Amniotic epithelial cell (primary cell): Measurements from ENCODE around the gene RELA.
"Not testable (repeated sequence)": the region's sequence is repeated elsewhere in the genome, so short reads cannot be mapped to it uniquely, and the experiment has no call there.

Source experiments
- DNase-seq: peaks from one replicate; pipeline ENCODE4 v3.0.0-alpha.2; 2010; ENCODE audit warnings: low read depth

RELA gene

DNA sequence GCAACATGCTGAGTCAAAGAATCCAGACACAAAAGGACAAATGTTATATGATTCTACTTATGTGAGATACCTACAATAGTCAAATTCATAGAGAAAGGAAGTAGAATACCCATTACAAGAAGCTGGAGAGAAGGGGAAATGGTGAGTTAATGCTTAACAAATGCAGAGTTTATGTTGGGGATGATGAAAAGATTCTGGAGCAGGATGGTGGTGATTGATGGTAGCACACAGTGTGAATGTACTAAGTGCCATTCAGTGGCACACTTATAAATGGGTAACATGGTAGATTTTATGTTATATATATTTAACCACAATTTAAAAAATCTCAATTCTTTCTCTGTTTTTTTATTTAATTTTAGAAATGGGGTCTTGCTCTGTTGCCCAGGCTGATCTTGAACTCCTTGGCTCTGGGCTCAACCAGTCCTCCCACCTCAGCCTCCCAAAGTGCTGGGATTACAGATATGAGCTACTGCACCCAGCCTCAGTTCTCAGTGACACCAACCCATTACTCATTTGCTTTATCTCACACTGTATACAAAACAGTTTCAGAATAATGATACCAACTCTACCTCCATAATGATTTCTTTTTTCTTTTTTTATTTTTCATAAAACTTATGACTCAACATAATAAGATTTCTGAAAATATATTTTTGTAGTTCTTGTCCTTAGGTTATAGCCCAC, 9.6 kb upstream of the RELA start:
- no peak for DNase-seq

DNA sequence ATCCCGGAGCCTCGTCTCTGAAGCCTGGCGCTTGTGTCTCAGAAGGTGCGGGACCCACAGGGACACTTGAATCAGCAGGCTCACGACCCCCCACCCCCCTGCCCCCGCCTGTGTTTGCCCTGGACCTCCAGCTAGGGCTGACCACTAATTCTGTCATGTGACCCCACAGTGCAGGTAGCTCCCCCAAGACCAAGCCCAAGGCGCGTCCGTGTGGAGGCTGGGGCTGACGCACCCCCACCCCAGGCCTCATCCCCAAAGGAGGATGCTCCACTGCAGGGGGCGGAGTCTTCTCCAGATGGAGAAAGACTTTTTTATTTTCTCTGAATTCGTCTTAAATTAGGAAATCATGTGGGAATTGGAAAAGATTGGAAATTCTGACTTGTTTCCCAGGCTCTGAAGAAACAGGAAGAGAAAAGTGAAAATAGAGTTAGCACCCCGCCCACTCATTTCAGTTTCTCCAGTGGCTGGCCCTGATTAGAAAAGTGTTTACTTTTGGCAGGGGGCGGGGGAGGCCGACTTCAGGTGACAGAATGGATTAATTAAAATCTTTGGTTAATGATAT, 1.0 kb upstream of the RELA start:
- DNase-seq, result peak; percentile 57

DNA sequence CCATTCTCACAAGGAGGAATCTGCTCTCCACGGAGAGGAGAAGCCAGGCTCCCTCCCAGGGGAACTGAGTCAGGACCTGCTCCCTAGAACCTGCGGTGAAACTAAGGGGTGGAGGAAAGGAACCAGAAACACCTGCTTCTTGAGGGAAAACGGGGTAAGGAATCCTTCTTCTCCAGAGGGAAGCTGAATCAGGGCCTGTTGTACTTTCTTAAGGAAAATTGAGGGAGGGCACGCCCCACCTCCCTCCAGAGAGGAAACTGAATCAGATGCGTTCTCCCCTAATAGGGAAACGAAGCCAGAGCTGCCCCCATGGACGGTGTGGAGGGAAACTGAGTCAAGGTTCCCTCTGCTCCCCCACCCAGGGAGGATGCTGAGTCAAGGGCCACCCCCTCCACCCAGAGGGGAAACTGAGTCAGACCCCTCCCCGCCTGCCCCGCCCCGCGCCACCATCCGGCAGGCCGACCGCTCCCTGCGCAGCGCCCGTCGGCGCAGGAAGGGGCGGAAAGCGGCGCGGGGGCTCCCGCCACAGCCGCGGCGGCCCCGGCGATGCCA, 393 bp downstream of the RELA start:
- no peak for DNase-seq

DNA sequence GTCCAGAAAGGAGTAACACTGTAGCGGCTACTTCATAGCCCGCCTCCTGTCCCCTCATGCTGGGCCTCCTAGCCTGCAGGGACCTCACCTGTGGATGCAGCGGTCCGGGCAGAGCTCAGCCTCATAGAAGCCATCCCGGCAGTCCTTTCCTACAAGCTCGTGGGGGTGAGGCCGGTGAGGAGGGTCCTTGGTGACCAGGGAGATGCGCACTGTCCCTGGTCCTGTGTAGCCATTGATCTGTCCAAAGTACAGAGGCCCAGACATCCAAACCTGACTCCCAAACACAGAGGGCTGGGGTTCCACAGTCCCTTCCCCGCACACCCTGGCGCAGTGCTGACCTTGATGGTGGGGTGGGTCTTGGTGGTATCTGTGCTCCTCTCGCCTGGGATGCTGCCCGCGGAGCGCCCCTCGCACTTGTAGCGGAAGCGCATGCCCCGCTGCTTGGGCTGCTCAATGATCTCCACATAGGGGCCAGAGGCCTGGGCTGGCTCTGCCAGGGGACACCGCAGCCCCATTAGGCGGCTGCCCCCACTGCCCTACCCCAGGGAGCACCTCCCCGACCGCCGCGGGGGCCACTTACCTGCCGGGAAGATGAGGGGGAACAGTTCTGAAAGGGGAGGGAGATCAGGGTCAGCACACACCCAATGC, 993 bp downstream of the RELA start:
- no peak for DNase-seq

DNA sequence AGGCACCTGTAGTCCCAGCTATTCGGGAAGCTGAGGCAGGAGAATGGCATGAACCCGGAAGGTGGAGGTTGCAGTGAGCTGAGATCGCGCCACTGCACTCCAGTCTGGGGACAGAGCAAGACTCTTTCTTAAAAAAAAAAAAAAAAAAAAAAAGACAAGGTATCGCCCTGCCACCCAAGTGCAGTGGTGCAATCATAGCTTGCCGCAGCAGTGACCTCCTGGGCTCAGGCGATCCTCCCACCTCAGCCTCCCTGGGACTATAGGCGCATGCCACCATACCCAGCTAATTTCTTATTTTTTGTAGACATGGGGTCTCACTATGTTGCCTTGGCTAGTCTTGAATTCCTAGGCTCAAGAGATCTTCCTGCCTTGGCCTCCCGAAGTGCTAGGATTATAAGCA, 1.8 kb downstream of the RELA start:
- DNase-seq, result not testable (repeated sequence)

DNA sequence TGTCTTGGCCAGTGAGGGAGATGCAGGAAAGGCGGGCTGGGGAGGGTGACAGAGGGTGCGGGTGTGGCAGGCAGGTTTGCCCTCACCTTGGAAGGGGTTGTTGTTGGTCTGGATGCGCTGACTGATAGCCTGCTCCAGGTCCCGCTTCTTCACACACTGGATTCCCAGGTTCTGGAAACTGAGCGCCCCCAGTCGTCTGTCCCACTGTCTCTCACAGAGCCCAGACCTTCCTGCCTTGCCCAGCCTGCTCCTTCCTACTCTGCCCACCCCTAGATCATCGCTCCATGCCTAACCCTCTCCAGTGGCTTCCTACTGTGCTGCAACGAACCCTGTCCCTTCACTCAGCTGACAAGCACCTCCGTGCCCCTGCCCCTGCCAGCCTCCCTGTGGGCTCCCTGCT, 2.7 kb downstream of the RELA start:
- DNase-seq, result no peak

DNA sequence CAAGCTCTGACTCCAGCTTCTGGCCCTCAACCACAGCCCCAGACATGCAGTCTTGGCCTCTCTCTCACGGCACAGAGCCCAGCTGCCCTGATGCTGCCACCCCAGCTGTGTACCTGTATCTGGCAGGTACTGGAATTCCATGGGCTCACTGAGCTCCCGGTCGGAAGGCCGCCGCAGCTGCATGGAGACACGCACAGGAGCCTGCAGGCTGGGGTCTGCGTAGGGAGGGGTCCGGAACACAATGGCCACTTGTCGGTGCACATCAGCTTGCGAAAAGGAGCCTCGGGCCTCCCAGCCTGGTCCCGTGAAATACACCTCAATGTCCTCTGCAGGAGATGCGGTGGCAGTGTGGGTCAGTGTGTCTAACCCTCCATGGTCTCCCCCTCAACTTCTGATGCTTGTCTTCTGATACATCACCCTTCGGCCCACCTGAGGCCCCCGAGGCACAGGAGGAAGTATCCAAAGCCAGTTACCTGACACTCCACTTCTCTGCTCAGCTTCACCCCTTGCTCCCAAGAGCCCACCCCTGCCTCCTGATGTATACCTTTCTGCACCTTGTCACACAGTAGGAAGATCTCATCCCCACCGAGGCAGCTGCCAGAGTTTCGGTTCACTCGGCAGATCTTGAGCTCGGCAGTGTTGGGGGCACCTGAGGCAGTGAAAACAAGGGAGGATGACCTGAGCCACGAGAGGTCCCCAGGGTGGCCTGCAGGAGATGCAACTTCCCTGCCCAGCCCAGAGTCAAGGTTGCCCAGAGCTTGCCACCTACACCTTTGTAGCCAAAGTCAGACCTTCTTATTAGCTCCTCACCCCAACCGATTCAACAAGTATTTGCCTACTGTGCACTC, 4.3 kb downstream of the RELA start:
- DNase-seq, result no peak

DNA sequence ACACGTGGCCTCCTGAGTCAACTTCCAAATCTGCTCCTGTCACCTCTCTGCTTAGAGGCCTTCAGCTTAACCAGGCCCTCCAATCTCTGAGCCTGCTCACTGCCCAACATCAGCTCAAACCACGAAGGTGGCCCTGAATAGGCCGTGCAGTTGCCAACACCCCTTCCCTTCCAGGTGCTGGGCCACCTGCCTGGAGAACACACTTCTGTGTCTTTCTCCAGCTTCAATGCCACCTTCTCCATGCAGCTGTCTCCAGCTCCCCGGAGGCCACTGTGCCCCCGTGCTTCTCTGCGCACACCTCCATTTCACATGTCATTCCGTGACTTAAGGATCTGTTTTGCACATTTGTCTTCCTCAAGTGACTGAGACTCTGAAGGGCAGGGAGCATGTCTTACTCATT, 5.3 kb downstream of the RELA start:
- DNase-seq, result no peak

DNA sequence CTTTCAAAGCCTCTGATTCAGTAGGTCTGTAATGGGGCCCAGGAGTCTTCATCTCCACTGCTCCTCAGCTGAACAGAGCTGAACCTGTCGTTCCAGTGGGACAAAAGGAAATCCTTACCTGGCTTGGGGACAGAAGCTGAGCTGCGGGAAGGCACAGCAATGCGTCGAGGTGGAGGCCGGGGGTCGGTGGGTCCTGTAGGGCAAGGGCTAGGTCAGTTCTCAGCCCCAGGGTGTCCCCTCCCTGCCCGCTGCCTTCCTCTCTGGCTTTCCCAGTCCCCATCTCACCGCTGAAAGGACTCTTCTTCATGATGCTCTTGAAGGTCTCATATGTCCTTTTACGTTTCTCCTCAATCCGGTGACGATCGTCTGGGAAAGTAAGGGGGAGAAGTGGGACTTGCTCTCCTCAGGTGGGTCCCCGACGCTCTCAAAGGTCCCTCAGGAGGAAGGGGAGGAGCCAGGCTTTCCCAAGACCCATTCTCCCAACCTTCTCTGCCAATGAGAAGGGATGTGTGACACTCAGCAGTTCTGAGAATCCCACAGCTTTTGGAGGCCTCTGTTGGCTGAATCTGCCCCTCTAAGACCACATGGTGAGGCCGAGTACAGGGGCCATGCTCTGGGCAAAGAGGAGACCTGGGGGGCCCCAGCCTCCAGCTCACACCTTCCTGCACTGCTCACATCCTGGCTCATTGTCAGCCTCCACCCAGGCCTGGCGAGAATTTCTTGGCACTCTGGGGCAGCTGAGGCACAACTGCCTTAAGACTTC, 7.0 kb downstream of the RELA start:
- DNase-seq, result no peak

DNA sequence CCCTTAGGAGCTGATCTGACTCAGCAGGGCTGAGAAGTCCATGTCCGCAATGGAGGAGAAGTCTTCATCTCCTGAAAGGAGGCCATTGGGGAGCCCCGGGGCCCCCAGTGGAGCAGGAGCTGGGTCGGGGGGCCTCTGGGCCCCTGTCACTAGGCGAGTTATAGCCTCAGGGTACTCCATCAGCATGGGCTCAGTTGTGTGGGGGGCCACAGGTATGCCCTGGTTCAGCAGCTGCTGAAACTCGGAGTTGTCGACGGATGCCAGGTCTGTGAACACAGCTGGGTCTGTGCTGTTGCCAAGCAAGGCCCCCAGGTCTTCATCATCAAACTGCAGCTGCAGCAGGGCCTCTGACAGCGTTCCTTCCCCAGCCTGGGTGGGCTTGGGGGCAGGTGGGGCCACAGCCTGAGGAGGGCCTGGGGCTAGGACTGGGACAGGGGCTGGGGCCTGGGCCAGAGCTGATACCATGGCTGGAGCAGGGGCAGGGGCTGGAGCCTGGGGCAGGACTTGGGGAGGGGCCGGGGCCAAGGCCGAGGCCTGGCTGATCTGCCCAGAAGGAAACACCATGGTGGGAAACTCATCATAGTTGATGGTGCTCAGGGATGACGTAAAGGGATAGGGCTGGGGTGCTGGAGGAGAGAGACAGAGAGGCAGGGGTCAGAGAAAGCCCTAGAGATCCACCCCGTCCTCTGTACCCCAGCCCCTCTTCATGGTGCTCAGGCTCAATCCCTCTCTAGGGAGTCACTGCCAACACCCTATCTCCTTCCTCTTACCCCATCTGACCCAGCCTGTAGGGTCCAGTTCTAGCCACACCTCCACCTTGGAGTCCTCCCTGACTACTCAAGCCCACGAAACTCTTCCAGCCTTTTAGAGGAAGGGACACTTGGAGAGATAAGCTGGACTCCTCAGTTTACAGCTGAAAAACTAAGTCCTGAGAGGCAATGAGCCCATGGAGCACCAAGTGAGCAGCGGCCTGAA, 8.1 kb downstream of the RELA start:
- DNase-seq, result no peak

DNA sequence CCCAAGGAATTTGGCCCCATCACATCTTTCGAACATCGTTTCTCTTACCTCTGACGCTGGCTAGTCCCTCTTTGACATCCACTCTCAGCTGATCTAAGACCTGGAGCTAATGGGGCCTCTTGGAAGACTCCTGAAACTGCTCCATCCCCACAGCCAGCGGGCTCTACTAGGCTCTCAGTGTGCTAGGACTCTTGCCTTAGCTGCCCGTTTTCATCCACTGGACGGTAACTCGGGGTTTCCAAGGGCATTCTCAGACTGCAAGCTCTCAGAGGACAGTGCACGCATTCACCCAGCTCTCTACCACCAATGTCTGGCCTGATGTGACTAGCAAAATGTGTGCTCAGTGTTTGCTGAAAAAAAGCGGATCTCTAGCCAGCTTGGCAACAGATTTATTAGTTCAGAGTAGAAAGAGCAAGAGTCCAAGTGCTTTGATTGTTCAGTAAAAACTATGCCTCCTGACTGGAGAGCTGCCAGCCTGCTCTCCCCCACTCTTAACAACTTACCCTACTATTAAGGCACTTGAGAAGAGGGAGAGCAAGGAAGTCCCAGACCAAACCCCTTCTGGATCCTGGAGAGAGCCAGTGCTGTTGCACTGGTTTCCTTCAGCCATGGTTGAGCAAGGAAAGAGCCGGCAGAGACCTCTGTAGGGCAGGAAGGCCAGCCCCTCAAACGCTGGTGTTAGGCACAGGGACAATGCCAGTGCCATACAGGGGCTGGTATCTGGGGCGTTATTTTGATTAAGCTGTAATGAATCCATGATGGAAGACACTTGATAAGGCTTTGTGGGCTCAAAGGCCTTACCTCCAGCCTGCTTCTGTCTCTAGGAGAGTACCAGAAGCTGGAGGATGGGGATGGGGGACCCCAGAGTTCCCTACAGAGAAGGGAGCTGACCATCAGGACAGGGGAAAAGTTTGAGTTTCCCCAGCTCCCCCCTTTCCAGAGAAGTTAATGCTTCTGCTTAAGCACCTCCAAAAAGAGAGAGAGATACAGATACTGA, 9.2 kb downstream of the RELA start:
- no peak for DNase-seq

DNA sequence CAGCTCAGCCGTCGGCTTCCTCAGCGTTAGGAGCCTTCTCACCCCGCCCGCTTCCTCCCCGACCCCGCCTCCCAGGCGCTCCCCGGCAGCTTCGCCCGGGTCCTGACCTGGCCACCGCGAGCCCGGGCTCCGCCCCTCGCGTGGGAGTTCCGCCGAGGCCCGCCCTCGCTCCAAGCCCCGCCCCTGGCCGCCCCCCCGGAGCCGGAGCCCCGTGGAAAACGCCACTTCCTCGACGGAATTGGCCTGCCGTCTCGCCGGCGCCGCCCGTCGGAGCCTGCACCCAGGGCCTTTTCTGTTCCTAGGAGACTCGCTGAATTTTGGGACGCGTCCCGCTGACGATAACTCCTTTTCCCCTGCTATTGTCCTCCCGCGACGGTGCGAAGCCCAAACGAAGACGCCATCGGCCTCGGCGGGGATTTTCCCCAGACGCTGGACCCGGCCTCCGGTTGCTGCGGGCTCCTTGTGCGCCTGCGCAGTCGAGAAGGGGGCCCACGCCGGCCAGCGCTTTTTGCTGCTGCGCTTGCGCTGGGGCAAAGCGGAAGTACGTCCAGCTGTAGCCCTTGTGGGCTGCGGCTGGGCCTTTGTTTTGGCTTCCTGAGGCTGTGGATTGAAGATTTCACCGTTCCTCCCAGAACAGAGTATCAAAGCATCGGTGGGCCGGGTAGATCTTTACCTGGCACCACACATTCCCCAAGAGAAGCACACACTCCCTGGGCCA, 10.0 kb downstream of the RELA start:
- peak; percentile 88 for DNase-seq

DNA sequence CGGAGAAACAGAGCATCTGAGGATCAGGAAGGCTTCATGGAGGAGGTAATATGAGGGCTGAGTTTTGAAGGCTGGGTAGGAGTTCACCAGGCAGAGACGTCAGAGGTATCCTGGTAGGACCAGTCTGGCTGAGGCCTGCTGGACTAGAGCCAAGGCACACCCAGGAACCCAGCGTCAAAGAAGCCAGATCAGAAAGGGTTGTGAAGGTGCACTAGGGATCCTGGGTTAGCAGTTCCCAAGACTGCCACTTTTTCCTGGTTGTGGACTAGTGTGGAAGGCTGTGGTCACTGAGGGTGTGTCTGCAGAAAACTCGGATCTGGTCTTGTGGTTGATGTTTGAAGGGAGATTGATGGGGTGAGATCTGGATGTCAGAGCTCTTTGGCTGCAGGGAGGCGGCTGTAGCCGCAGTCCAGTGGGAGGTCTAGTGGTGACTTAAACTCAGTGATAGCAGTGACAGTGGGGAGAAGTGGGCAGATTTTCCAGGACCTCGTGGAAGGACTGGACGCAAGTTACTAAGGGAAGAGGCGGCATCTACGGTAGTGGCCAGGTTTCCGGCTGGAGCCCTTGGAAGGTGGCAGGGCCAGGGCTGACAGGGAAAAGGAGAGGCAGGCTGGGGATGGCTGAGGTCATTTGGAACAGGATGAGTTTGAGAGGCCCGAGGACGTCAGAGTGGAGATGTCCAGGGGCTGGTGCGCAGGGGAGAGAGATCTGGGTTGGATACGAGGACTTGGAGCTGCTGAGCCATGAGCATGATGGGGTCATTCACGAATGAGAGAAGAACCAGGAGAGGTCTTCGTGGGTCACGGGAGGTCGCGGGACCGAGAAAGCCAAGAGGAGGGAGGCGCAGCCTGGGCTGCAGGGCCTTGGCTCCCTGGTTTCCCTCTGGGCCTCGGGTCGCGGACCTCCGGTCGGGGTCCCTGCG, 10.9 kb downstream of the RELA start:
- DNase-seq, result peak; percentile 70

DNA sequence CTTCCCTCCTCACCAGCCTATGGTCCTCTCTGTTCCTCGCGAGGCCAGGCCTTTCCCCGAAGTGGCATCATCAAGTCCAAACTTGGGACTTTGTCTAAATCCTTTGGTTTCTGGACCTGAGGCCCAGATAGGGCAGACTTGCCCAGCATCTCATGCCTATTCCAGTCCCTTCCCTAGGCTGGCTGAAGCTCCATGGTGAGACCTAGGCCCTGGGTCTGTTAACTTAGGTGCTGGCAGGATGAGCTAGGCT, 11.5 kb downstream of the RELA start:
- DNase-seq, result no peak

DNA sequence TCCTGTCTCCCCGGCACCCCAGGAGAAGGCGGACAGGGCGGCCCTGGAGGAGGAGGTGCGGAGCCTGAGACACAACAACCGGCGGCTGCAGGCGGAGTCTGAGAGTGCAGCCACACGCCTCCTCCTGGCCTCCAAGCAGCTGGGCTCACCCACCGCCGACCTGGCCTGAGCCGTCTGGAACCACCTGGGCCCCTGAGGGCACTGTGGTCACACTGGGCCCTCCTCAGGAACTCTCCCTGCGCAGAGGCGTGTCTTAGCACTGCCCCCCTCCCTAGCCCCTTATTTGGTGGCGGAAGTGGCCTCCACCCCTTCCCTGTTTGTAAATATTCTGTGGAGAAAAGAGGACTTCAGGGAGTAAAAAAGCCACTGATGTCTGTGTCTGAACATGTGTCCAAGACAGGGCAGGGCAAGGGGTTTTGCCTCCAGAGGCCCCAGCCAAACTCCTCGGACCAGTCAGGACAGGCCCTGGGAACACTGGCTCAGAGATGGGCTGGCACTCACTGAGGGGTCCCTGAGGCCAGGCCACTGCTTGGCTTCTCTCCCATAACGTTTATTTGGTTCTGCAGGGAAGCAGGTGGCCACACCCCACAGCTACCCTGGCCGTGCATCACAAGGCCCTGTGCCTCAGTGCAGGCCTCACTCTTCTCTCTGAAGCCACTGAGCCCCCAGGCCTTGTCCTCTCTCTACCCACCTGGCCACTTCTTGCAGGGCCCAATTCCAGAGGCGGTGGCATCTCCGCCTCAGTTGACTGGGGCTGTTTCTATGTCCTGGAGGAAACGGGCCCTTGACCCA, 12.0 kb downstream of the RELA start:
- DNase-seq, result no peak

DNA sequence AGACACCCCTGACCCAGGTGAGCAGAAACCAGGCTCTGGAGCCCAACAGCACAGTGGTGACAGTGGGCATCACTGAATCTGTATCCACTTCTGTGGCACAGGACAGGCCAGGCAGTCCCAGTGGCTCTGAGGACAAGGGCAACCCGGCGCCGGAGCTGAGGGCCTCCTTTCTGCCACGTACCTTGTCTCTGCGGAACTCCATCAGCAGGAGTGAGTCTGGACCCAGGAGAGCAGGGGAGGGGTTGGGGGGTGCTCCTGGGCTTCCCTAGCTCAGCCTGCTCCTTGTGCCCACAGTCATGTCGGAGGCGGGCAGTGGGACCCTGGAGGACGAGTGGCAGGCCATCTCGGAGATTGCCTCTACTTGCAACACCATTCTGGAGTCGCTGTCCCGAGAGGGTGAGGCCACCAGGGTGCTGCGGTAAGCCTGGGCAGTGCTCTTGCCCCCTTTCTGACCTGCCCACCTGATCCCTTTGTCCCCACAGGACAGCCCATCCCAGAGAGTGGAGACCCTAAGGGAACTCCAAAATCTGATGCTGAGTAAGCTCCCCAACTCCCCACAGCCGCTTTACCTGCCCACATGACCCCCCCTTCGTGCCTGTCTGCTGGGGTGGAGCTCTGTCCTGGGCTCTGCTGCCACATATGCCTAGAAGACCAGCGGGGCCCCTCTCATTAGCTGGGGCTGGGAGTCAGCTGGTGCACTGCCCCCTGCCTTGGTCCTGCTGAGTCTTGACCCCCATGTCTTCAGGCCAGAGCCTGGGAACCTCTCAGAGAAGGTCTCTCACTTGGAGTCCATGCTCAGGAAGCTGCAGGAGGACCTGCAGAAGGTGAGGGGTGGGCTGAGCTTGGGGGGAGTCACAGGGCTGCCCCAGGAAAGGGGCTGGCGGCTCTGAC, 12.8 kb downstream of the RELA start:
- DNase-seq, result no peak
